Myocyte (in vitro differentiated cells): ENCODE results near the gene INPP4A. TPM values are rescaled to one million over a fixed set of nuclear protein-coding genes. Genes with fewer than 3 reads are reported as not detected.
A peak's percentile ranks its signal among the peaks of the same experiment; 100 is the strongest.

Source experiments
- DNase-seq: peaks from one replicate; pipeline ENCODE4 v3.0.0-alpha.2; 2012; ENCODE audit warnings: low read depth
- total RNA-seq: library from RNA; depleted of rRNA; stranded (reverse); fragments of >200 nt; gene quantifications from 2 replicates; pipeline ENCODE4 v1.2.3, GENCODE V29; 2014

INPP4A gene
- total RNA-seq, 1 donor from 2014 or later, result 22.0 TPM

GRCh38 chr2:98608962-98609604 lies 164.4 kb downstream of the INPP4A start:
- DNase-seq, result peak; percentile 57

- no peak for DNase-seq
Observed at GRCh38 chr2:98614024-98614739, 169.5 kb downstream of the INPP4A start.

GRCh38 chr2:98615481-98615880 lies 170.8 kb downstream of the INPP4A start:
- DNase-seq, result no peak

GRCh38 chr2:98617149-98617548 lies 172.5 kb downstream of the INPP4A start:
- DNase-seq, result no peak

GRCh38 chr2:98623657-98624056 lies 179.0 kb downstream of the INPP4A start:
- no peak for DNase-seq

GRCh38 chr2:98632351-98632750 lies 187.7 kb downstream of the INPP4A start:
- no peak for DNase-seq

- peak; percentile 48 for DNase-seq
Observed at GRCh38 chr2:98634406-98635092, 189.9 kb downstream of the INPP4A start.

- DNase-seq, result no peak
Observed at GRCh38 chr2:98637401-98638147, 192.9 kb downstream of the INPP4A start.

- no peak for DNase-seq
Observed at GRCh38 chr2:98643496-98644100, 198.9 kb downstream of the INPP4A start.

Other genes starting within 250 kb of the INPP4A start
- 0.10 TPM in 1 of 2 replicates, not detected in the other for gene CNGA3, start 98.4 kb upstream of the INPP4A start, total RNA-seq
- gene COA5, start 163.7 kb downstream of the INPP4A start, total RNA-seq, result 49.4 and 52.4 TPM in 2 replicates
- gene UNC50, start 163.7 kb downstream of the INPP4A start, total RNA-seq, result 56.5 and 69.1 TPM in 2 replicates